HepG2 (cell line): Measurements from ENCODE around the gene KLHDC4. TPM values are rescaled to one million over a fixed set of nuclear protein-coding genes. Genes with fewer than 3 reads are reported as not detected.

ENCODE experiments used
- FOXP1 ChIP-seq, 2 experiments: fragments of 450-650 bp in 1 of 2; IDR thresholded peaks; 2 replicates each; pipeline ENCODE4 v1.6.1; 2017 to 2018; ENCODE audit warnings: antibody characterized with exemption in 1 of 2
- GABPB1 ChIP-seq: IDR thresholded peaks from 2 replicates; pipeline ENCODE4 v1.6.1; 2016; ENCODE audit warnings: mild to moderate bottlenecking, missing genetic modification reagents, moderate library complexity, missing compliant biosample characterization
- HNRNPUL1 ChIP-seq: fragments of 200-400 bp; formaldehyde crosslinking; IDR thresholded peaks from 2 replicates; pipeline ENCODE4 v1.6.1; 2017; ENCODE audit warnings: low read depth, mild to moderate bottlenecking, low read length, moderate library complexity
- HOXA5 ChIP-seq: sonication (generic); formaldehyde crosslinking; IDR thresholded peaks from 2 replicates; pipeline ENCODE4 v1.4.0; 2020; ENCODE audit warnings: missing genetic modification reagents
- MLX ChIP-seq: IDR thresholded peaks from 2 replicates; pipeline ENCODE4 v1.6.1; 2016
- NBN ChIP-seq: fragments of 450-650 bp; conservative IDR thresholded peaks from 2 replicates; pipeline ENCODE4 v1.6.1; 2017
- NR2F6 ChIP-seq, 2 experiments: IDR thresholded peaks; 2 replicates each; pipeline ENCODE4 v1.6.1; 2016; ENCODE audit warnings: antibody characterized with exemption in 1 of 2, mild to moderate bottlenecking in 1 of 2
- SP5 ChIP-seq: IDR thresholded peaks from 2 replicates; pipeline ENCODE4 v1.6.1; 2016; ENCODE audit warnings: low read depth, borderline replicate concordance
- TEAD2 ChIP-seq: sonication (generic); formaldehyde crosslinking; IDR thresholded peaks from 2 replicates; pipeline ENCODE4 v1.9.0; 2021; ENCODE audit warnings: missing genetic modification reagents
- TIGD3 ChIP-seq: sonication (generic); formaldehyde crosslinking; IDR thresholded peaks from 2 replicates; pipeline ENCODE4 v1.5.1; 2020; ENCODE audit warnings: mild to moderate bottlenecking, missing genetic modification reagents, borderline replicate concordance
- XBP1 ChIP-seq: sonication (generic); formaldehyde crosslinking; IDR thresholded peaks from 2 replicates; pipeline ENCODE4 v1.5.0; 2020; ENCODE audit warnings: missing genetic modification reagents
- YEATS4 ChIP-seq: sonication (generic); formaldehyde crosslinking; IDR thresholded peaks from 2 replicates; pipeline ENCODE4 v1.4.0; 2020; ENCODE audit warnings: missing genetic modification reagents, borderline replicate concordance
- ZGPAT ChIP-seq: IDR thresholded peaks from 2 replicates; pipeline ENCODE4 v1.6.1; 2016; ENCODE audit warnings: mild to moderate bottlenecking
- ZMAT5 ChIP-seq: sonication (generic); formaldehyde crosslinking; IDR thresholded peaks from 2 replicates; pipeline ENCODE4 v1.5.0; 2020; ENCODE audit warnings: mild to moderate bottlenecking, low read depth, missing genetic modification reagents, borderline replicate concordance
- ZNF260 ChIP-seq: sonication (generic); formaldehyde crosslinking; IDR thresholded peaks from 2 replicates; pipeline ENCODE4 v1.4.0; 2020; ENCODE audit warnings: missing genetic modification reagents, low read depth, mild to moderate bottlenecking, borderline replicate concordance
- ZNF430 ChIP-seq: sonication (generic); formaldehyde crosslinking; IDR thresholded peaks from 2 replicates; pipeline ENCODE4 v1.9.0; 2021; ENCODE audit warnings: mild to moderate bottlenecking, missing genetic modification reagents
- ZNF543 ChIP-seq: sonication (generic); formaldehyde crosslinking; IDR thresholded peaks from 2 replicates; pipeline ENCODE4 v1.4.0; 2020; ENCODE audit warnings: mild to moderate bottlenecking, missing genetic modification reagents
- ZNF615 ChIP-seq: sonication (generic); formaldehyde crosslinking; IDR thresholded peaks from 2 replicates; pipeline ENCODE4 v1.5.0; 2020; ENCODE audit warnings: mild to moderate bottlenecking, missing genetic modification reagents, borderline replicate concordance
- ZNF775 ChIP-seq: sonication (generic); formaldehyde crosslinking; IDR thresholded peaks from 2 replicates; pipeline ENCODE4 v1.4.0; 2020; ENCODE audit warnings: missing genetic modification reagents, mild to moderate bottlenecking, moderate library complexity, borderline replicate concordance
- ZNF788 ChIP-seq: sonication (generic); formaldehyde crosslinking; IDR thresholded peaks from 2 replicates; pipeline ENCODE4 v1.5.0; 2020; ENCODE audit warnings: mild to moderate bottlenecking, missing genetic modification reagents, borderline replicate concordance
- polyA plus RNA-seq, 8 experiments: library from polyadenylated mRNA; depleted of rRNA in 3 of 8; stranded (reverse) in 7 of 8; unstranded in 1 of 8; fragments of >200 nt; fragmentation: Illumina TruSeq in 4 of 8; extraction: Trizol in 4 of 8; gene quantifications; 2 replicates each; pipeline versions ENCODE4 v1.2.1 to v1.2.3, GENCODE V29; 2011 to 2016; ENCODE audit warnings: low read depth in 4 of 8, missing spikeins in 1 of 8, mixed read lengths in 1 of 8; ENCODE audit not compliant: insufficient read depth in 1 of 8
- total RNA-seq, 5 experiments: library from RNA; depleted of rRNA; stranded (reverse); fragments of >200 nt; fragmentation: Illumina TruSeq; extraction: Trizol; gene quantifications; 2 replicates each; pipeline ENCODE4 v1.2.3, GENCODE V29; 2016; ENCODE audit warnings: low read depth in 1 of 5
- TF ChIP-seq, protein P1 (sequence below): fragments of 450-650 bp; IDR thresholded peaks from 2 replicates; pipeline ENCODE4 v1.6.1; 2016
- TF ChIP-seq, protein P2 (sequence below): sonication (generic); formaldehyde crosslinking; IDR thresholded peaks from 2 replicates; pipeline ENCODE4 v1.4.0; 2020; ENCODE audit warnings: missing genetic modification reagents

Gene KLHDC4
- total and polyA plus RNA-seq, 2 of the 13 experiments (the other 11 are each of a cell fraction or from before 2014, with no cell fraction given) = 18.7 to 31.8 TPM

DNA sequence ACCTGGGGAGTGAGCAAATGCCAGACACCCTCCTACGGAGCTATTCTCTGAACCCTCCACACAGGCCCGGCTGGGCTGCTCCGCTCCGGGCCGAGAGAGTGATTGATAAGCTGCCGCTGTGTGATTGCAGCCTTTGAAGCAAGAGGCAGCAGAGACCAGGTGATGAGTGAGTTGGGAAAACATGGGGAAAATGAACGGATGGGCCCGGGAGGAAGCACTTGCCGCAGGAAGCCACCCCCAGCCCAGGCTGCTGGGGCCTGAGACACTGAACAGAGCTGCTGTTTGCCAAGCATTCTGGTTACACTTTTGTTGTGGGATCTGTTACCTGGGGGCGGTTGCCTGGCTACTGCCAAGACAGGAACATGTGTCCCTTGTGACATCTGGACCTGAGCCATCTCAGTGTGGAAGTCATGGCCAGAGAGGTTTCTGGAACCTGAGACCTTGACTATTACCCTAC, 46.4 kb upstream of the KLHDC4 start (continued):
- TF ChIP-seq ZNF615 (CRISPR knock-in tag) = no peak
- no peak for TF ChIP-seq TEAD2 (CRISPR knock-in tag)
- no peak for TF ChIP-seq ZNF260 (CRISPR knock-in tag)
- no peak for TF ChIP-seq ZNF430 (CRISPR knock-in tag)
- TF ChIP-seq ZGPAT (CRISPR knock-in tag) = 0 out of 2 replicates have a peak, but pooled peaks have one; percentile 36
- TF ChIP-seq, protein P1, sequence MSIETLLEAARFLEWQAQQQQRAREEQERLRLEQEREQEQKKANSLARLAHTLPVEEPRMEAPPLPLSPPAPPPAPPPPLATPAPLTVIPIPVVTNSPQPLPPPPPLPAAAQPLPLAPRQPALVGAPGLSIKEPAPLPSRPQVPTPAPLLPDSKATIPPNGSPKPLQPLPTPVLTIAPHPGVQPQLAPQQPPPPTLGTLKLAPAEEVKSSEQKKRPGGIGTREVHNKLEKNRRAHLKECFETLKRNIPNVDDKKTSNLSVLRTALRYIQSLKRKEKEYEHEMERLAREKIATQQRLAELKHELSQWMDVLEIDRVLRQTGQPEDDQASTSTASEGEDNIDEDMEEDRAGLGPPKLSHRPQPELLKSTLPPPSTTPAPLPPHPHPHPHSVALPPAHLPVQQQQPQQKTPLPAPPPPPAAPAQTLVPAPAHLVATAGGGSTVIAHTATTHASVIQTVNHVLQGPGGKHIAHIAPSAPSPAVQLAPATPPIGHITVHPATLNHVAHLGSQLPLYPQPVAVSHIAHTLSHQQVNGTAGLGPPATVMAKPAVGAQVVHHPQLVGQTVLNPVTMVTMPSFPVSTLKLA = no peak
- TF ChIP-seq HOXA5 = no peak
- no peak for TF ChIP-seq ZNF543 (CRISPR knock-in tag)
- peak; percentile 36; the same call in 1 of the 2 replicates for TF ChIP-seq GABPB1
- TF ChIP-seq NBN = no peak
- TF ChIP-seq ZNF775 (CRISPR knock-in tag) = no peak
- TF ChIP-seq HNRNPUL1 = no peak
- no peak for TF ChIP-seq ZNF788 (CRISPR knock-in tag)
- no peak for TF ChIP-seq SP5 (CRISPR knock-in tag)
- no peak for TF ChIP-seq TIGD3 (CRISPR knock-in tag)
- no peak for TF ChIP-seq XBP1 (CRISPR knock-in tag)
- no peak for TF ChIP-seq ZMAT5 (CRISPR knock-in tag)
- no peak for TF ChIP-seq MLX (CRISPR knock-in tag)
- TF ChIP-seq YEATS4 (CRISPR knock-in tag) = no peak
- TF ChIP-seq FOXP1 (IDR thresholded peaks at IDR 0.05) = no peak
- TF ChIP-seq FOXP1 (CRISPR knock-in tag; IDR thresholded peaks at IDR 0.05) = no peak
- TF ChIP-seq, protein P2, sequence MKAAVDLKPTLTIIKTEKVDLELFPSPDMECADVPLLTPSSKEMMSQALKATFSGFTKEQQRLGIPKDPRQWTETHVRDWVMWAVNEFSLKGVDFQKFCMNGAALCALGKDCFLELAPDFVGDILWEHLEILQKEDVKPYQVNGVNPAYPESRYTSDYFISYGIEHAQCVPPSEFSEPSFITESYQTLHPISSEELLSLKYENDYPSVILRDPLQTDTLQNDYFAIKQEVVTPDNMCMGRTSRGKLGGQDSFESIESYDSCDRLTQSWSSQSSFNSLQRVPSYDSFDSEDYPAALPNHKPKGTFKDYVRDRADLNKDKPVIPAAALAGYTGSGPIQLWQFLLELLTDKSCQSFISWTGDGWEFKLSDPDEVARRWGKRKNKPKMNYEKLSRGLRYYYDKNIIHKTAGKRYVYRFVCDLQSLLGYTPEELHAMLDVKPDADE (CRISPR knock-in tag) = no peak
- no peak for TF ChIP-seq NR2F6 (IDR thresholded peaks at IDR 0.05)
- no peak for TF ChIP-seq NR2F6 (CRISPR knock-in tag; IDR thresholded peaks at IDR 0.05)
